HG03045 (cell line): ENCODE data around the gene TENM4.
"Not testable (repeated sequence)": the region's sequence is repeated elsewhere in the genome, so short reads cannot be mapped to it uniquely, and the experiment has no call there.

Experiments used
- ATAC-seq: cut with Tn5 transposase; IDR thresholded peaks from one replicate; pipeline ENCODE4 v1.9.1; 2021; ENCODE audit warnings: mild to moderate bottlenecking, moderate library complexity; ENCODE audit not compliant: unreplicated experiment

TENM4 gene

DNA sequence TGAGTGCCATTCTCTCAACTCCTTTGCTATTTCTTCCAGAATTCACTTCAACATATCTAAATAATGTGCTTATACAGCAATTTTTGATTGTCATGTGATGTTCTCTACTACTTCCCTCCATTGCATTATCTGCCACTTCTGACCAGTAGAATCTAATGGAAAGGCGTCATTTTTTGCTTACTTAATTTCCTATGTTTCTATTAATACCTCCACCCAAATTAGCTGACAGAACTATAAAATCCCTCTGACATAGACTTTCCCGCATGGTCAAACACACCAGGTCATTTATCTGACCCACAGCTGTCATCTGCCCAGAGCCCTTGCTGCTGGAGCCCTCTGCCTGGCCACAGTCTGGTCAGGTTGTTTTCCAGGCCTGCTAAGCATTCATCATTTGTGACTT is 607.6 kb downstream of the TENM4 start:
- ATAC-seq, result no peak

DNA sequence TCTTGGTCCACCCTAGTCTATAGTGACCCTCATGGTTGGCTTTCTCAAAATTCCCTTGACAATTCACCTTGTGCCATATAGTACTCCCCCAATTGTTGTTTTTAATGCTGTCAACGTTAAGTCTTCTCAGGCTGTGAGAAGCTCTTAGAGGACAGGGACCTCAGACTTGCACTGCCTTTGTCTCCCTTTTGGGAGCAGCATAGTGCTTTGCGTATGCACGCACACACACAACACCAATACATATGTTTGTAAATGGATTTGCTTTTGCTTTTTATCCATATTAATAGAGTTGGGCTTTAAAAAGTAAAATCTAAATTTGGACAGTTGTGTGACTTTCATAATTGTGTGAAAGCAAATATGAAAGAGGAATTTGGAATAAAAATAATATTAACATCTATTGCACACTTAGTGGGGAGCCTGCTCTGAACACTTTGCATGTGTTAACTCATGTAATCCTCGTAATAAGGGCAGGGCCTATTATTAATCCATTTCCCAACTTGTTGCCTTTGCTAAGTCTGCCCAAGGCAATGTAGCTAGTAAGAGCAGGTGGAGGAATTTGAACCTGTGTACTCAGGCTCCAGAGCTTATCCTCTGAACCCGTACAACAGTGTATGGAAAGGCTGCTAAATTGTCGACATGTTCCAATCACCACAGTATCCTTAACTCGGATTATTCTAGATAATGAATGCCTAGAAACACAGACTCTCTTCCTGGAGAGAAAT is 608.4 kb downstream of the TENM4 start:
- no peak for ATAC-seq

DNA sequence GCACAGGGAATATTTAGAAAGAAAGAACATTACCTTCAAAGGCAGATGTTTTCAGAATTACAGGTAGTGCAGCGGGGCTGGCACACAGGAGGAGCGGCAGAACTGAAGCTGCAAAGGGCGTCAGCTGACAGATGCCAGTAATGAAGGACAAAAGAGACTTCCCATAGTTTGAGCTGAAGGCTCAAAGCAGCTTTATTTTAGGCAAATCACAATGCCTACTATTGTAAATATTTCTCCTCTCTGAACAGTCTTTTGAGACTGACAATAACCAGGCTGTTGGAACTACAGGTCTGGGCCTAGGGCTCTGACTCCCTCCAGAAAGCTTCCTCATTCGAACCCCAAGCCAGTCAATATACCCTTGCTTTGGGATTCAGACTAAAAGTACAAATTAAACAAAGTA is 609.3 kb downstream of the TENM4 start:
- ATAC-seq, result no peak

DNA sequence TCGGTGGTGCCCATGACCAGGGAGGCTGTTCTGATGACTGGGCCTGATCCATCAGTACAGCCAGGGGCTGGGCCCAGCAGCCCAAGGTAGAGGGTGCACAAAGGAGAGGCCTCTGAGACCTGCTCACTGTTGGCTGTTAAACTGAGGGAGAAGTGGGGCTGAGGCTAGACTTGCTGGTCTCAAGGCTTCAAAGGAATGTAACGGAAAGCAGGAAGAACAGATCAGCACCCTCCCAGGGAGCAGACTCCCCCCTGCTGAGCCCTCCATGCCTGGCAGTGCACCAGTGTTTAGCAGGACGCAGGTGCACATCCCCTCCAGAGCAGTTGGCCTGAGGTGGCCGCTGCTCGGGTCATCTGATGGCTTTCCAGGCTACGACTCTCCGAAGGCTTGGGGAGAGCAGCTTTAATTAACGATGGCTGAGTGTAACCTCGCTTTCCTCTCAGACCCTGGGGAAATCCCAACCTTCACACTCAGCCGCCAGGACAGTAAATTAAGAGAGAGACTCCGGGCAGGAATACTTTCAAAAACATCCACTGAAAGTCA is 610.5 kb downstream of the TENM4 start:
- ATAC-seq, result no peak

DNA sequence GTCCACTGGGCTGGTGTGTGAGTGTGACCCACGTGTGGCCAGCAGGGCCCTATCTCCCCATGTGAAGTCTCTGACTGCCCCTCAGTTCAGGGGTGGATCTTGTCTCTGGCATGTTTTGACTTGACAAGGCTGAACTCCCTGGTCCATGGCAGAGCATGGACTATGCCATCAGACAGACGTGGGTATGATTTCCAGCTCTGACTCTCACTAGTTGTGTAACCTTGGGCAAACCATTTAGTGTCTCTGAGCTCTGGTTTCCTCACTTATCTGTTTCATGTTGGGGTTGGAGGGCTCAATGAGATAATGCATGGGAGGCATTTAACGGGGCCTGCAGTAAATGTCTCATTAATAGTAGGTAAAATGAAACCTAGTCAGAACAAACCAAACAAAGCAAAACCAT is 611.7 kb downstream of the TENM4 start:
- no peak for ATAC-seq

DNA sequence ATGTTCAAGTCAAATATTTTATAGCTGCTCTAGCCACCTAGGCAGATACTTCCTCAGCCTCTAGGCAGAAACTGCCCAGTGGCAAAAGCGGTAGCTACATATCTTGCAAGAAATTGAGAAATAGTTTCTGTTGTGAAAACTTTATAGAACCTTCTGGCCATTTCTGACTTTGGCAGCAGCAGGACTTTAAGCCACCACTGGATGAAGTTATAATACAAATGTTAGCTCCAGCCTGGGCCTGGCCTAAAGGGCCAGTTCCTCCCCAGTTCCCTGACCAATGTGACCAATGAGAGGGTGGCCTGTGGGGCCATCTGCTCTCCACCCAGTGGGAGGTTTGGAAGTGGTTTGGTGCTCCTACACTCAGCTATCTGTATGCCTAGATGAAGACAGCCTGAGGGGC is 612.2 kb downstream of the TENM4 start:
- no peak for ATAC-seq

DNA sequence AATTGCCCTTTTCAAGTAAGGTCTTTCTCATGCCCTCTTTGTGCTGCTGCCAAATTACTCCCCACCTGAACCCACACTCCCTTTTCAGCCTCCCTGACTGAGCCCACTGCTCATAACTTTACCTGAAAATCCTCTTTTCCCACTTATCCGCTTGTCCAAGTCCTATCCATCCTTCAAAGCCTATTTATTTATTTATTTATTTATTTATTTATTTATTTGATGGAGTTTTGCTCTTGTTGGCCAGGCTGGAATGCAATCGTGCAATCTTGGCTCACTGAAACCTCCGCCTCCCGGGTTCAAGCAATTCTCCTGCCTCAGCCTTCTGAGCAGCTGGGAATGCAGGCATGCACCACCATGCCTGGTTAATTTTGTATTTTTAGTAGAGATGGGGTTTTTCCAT is 613.5 kb downstream of the TENM4 start:
- not testable (repeated sequence) for ATAC-seq

DNA sequence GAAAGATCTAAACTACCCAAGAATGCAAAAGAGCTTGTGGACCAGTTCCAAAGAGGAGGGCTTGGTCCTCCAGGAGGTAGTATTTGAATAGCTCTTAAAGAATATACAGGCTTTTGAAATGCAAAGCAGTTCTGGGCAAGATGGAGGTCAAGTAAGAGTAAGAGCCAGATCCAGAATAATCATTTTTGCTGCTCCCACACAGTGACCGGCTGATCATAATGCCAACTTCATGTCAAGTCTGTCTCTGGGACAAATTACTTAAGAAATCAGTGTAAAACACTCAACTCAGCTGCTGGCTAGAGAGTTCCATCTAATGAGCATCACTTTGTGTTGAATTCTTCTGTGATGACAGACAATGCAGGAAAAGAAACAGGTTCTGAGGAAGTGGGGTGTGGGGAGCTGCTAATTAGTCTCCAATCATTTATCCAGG is 615.2 kb downstream of the TENM4 start:
- ATAC-seq, result no peak

DNA sequence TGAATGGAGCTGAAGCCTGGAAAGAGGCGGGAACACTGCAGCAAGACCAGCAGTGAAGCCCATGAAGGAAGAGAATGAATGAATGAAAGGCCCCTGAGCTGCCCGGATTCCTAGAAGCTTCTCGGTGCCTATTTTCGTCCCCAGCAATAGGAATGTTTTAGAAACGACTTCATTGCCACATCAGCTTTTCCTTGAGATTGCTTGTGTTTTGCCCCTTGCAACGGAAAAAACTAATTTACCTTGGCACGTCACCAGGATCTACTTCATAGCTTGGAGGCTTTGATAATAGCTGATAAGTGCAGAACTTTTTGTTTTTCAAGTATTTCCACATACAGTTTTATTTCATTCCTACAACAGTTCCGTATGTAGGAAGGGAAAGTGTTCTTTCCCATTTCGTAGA is 617.2 kb downstream of the TENM4 start:
- no peak for ATAC-seq

DNA sequence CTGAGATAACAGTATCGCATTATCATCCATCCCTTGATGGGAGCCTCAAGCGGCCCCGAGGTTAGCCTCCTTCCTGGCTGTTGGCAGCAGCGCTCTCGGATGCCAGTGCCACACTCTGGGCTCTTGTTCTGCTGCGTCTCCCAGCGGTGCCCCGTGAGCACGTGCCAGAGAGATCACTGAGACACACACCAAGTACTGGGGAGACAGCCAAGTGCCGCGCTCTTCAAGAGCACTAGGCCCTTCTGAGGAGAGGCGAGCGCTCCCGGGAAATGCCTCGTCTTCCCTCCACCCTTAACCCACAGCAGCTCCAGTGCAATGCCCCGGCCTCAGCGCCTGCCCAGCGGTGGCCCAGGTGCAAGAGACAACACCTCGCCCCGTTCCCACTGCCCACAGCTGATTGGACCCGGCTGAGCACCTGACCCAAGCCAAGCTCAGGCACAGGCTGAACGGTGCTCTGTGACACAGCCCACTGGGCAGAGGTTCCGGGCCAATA is 617.9 kb downstream of the TENM4 start:
- no peak for ATAC-seq

DNA sequence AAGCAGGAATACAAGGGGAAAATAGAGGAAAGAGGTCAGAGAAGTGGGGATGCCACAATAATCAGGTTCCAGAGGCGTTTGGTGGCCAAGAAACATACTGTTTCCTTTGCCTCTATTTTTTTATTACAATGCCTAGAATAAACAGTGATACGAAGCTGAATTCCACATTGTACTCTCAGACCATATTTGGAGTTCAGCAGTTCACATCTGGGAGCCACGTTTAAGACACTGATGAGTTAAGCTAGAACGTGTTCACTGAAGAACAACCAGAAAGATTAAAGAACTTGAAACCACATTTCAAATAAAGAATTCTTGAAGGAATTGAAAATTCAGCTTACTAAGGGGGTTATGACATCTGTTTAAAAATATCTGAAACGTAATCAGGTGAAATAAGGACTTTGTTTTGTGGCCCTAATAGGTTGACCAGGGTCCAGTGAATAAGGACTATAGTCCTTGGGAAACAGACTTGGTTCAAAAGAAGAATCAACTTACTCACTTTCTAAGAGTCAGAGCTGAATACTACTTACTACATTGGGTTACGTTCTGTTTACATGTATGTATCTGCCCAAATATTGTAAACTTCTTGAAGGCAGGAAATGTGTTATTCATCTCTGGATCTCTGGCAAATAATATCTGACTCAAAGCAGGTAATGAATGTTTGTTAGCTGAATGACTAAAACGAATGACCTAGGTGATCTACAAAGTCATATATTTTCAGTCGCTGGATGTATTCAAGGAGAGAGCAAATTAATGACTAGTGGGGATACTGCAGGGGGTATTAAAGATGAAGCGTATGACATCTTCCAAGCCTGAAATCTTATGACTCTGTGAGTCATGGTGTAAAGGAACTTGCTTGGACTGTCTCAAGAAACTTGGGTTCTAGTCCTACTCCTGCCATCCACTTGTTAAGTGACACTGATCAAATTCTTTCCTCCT is 619.2 kb downstream of the TENM4 start:
- ATAC-seq, result no peak

DNA sequence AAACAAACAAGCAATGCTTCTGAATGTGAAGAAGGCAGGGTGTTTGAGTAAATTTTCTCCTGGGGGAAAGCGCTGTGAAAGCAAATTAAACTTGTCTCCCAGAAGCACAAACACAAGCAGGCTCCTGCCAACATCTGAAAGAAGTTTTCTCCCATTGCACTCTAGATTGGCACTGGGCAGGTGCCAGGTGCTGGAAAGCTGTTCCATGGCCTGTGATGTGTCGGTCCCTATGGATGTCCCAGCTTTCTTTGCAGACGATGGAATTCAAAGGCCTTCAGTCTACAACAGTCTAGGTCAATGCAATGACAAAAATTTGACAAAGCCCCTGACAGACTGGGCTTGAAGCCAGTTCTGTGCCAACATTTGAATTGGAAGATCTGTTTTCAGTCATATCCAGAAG is 620.1 kb downstream of the TENM4 start:
- no peak for ATAC-seq

DNA sequence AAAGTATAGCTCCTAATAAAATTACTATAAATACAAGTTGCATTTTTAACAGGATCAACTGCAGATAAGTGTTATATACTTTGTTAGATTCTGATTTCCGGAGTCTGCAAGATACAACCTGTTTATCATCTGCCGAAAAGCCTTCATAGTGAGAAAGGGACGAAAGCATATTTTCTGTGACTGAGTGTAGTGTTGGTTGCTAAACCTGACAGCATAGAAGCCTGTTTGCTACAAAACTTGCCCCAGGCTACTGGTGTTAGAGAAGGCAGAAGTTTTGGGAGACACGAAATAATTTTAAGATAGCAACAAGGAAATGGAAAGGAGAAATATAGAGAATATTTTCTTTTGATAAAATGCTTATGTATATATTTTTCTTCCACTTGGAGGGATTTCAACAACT is 622.6 kb downstream of the TENM4 start:
- no peak for ATAC-seq

DNA sequence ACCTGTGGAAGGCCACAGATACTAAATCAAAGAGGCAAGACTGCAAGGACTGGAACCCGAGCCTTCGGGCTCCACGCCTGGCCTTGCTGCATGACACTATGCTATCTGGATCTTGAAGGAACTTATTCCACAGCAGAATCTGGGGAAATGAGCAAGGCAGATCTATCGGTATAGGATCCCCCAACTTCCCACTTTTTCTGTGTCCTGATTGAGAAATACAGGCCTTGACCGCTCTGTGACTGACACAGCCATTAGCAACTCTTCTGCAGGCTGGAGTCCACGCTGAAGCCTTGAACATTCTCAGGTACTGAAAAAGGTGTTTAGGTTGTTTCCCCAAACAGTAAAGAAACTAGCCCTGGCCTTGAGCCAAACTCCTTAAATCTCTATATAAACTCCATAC is 625.0 kb downstream of the TENM4 start:
- ATAC-seq, result no peak

DNA sequence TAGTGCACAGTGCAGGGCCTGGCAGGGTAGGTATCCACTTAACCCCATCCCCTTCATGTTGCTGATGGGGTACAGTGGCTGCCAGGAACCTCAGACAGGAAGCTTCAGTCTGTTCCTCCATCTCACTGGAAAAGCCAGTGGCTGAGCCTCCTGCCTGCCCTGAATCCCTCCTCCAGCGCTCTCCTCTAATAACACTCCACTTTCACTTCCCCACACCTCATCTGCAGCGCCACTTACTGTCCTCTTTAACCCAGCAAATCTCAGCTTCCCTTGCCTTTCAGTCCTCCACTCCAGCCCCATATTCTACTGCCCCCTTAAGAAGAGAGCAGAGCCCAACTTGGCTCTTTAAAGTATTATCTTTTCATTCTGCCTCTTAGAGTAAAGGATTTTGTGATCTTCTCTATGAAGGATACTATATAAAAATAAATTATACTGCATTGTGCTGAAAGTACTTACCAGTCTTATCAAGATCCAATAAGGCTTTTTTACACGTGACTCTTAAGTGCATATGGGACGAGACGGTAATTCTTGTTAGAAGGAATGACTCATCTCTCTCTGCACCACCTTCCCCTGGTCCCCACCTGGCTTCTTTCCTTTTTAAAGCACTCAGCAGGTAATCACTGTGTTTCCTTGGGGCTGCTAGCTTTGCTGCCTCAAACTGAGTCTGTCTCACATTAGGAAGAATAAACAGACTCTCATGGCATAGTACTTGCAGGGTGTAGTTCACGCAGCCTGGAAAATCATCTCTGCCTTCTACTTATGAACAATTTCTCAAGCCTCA is 628.1 kb downstream of the TENM4 start:
- no peak for ATAC-seq

DNA sequence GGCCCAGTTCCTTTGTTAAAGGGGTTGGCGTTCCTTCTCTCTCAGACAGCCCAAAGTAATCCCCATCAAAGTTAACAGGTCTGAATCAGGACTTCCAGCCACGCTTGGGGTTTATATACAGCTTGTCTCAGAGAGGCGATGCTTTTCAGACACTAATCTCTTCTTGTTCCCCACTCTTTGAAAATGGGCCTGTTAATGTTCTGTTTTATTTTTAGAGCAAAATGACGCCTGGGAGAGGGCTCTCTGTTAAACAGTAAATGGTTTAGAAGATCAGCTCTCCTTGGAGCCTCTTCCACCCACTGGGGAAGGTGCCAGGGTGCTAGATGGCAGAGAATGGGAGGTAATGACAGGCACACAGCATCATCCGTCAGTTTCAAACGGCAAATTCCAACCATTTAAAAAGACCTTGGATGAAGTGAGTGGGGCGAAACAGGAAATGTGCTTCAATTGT is 630.2 kb downstream of the TENM4 start:
- ATAC-seq, result no peak

DNA sequence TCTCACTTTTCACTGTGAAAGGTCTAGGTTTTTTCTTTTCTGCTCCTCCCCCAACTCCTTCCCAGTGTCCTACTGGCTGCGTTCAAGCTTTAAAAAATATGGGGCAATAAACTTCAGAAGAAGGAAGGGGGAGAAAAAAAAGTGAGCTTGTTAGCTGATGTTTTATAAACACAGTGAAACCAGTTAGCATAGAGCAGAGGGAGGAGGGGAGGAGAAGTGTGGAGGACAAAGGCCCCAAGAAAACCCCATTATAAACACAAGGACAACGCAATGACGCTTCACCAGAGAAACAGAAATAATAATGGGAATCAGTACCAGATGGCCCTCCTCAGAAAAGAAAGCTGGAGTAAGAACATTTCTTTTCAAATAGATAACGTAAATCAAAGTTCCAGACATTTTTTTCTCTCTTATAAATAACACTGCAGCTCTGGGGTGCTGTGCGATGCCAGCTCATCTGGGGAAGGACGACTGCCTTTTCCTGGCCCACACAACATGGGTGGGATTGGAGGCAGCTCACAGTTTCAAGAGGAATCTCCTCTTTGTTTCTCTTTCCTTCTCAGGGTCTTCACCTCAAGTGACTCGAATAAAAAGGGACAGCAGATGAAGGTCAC is 630.8 kb downstream of the TENM4 start:
- no peak for ATAC-seq

DNA sequence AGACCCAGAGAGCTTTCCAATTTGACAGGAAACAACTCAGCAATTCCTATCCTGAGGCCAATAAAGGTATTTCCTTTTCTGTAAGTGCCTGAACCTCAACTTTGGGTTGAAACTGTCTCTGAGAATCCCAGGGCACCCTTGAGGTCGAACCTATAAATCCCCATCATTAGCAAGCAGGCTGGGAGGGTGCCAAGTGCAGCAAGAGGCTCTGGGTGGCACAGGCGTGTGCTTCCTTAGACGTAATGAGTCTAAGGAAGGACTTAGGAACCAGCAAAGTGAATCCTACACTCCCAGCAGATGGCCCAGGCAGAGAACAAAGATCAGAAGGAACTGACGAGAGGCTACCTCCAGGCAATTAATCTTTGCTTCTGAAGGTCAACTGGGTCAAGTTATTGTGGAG is 631.9 kb downstream of the TENM4 start:
- ATAC-seq, result no peak

DNA sequence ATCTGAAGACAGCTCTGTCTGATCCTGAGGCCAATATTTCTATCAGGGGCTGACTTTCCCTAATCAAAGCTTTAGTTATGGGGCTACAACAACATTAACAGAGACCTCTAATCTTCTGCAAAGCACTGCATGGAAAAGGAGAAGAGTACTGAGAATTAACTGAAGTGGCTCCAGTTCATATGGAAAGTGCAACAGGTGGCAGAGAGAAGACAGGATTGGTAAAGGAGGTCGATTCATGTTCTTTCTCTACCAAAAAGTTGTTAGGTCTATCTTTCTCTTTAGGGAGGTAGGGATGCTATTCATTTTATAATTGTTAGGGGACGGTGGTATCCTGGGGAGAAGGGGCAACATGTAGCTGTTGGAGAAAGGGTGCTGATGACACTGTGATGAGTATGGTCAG is 633.5 kb downstream of the TENM4 start:
- no peak for ATAC-seq

DNA sequence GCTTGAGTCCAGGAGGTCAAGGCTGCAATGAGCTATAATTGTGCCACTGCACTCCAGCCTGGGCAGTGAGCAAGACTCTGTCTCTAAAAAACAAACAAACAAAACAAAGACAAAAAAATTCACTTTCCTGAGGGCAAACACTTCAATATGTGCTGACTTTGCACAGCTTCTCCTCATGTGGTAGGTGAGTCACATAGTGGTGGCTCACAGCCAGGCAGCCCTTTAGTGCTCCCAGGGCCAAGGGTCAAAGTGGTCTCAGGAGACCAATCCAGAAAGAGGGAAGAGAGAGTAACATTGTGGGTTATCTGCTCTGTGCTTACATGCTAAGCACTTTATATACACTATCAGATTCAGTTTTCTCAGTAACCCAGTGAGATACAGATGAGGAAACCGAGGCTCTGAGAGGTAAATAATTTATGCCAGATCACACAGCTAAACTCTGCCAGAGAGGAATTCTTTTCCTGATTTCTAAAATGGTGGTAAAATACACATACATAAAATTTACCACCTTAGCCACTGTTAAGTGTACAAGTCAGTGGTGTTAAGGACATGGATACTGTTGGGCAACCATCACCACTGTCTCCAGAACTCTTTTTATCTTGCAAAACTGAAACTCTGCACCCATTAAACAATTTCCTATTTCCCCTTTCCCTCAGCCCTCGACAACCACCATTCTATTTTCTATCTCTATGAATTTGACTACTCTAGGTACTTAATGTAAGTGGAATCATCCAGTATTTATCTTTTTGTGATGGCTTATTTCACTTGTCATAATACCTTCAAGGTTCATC is 634.4 kb downstream of the TENM4 start:
- ATAC-seq, result no peak
